RPMI7951 (cell line): ENCODE data around the gene SPZ1. TPM values are rescaled to one million over a fixed set of nuclear protein-coding genes. Genes with fewer than 3 reads are reported as not detected.
"Not testable (repeated sequence)": the region's sequence is repeated elsewhere in the genome, so short reads cannot be mapped to it uniquely, and the experiment has no call there.

Experiments
- DNase-seq: peaks from one replicate; pipeline ENCODE4 v3.0.0-alpha.2; 2012; ENCODE audit warnings: low read depth
- total RNA-seq: library from RNA; depleted of rRNA; stranded (reverse); fragments of >200 nt; shearing (Covaris generic); gene quantifications from 2 replicates; pipeline ENCODE4 v1.2.3, GENCODE V29; 2014; rRNA removed

Gene SPZ1
- total RNA-seq, 1 experiment from 2014 or later = not detected

DNA sequence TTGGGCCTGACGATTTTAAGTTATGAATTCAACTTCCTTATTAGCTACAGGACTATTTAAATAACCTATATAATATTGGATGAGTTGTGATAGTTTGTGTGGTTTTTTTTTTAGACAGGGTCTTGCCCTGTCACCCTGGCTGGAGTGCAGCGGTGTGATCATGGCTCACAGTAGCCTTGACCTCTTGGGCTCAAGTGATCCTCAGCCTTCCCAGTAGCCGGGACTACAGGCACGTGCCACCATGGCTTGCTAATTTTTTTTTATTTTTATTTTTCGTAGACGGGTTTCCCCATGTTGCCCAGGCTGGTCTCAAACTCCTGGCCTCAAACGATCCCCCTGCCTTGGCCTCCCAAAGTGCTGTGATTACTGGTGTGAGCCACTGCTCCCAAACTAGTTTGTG is 17.6 kb downstream of the SPZ1 start:
- DNase-seq = no peak

DNA sequence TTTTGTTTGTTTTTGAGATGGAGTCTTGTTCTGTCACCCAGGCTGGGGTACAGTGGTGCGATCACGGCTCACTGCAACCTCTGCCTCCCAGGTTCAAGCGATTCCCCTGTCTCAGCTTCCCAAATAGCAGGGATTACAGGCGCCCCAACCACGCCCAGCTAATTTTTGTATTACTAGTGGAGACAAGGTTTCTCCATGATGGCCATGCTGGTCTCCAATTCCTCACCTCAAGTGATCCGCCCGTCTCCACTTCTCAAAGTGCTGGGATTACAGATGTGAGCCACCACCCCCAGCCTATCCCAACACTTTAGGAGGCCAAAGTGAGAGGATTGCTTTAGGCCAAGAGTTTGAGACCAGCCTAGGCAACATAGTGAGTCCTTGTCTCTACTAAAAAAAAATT is 19.3 kb downstream of the SPZ1 start:
- no peak for DNase-seq

DNA sequence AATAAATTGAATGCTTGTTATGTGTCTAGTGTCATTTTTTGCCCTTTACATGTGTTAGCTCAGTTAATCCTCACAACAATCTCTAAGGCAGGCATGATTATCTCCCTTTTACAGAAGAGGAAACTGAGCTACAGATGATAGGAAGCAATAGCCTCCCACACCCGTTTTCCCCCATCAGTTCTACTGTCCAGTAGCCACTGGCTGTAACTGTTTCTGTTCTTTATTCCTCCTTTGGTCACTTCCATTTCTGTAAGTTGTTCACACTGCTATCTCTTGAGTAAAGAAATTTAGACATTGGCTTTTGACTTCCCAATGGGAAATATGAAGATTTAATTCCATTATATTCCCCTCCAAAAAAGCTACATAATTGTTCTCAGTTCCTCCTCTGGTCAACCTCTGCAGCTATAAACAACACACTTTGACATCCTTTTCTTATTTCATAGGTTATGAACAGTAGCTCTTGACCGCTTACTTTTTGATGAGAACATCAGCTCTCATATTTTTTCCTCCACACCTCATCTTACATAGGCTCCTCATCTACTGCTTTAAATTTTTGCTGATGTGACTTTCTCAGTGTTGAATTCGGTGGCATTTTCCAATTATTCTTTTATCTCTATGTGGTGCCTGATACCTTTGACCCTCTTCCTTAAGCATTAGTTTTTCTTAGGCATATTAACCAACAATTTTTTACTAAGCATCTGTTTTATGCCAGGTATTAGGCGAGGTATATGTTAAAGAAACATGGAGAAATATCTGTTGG is 21.4 kb downstream of the SPZ1 start:
- DNase-seq = no peak

DNA sequence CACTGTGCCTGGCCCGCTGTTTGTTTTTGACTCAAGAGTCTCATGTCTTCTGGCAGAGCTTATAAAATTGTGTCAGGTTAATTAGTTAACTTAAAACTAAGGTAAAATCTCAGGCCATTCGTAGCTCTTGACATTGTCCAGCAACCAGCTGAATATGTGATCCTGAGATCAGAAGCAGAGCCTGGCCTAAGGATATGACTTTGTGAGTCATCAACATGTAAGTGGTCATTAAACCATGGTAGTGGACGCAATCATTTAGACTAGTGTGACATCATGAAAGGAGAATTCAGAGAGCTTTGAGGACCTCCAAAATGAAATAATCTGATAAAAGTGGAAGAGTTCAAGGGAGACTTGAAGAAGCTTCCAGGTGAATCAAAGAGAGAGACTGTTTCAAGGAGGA is 23.3 kb downstream of the SPZ1 start:
- peak; percentile 20 for DNase-seq

DNA sequence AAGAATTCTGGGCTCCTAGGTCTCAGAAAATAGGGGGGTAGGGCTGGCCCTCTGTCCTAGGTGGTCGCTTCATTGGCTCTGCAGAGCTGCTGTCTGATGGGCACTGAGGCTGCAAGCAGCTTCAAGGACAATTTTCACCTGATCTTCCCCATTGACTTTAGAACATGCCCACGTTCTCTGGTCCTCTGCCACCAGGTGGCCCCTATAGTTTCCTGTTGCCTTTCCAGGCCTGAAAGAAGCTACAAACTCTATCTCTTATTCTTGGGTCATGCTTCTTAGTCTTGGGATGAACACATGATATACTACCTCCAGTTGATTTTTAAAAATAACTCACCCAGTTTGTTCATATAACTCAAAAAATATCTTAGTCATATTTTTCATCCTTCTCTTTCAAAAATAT is 26.3 kb downstream of the SPZ1 start:
- peak; percentile 22 for DNase-seq

DNA sequence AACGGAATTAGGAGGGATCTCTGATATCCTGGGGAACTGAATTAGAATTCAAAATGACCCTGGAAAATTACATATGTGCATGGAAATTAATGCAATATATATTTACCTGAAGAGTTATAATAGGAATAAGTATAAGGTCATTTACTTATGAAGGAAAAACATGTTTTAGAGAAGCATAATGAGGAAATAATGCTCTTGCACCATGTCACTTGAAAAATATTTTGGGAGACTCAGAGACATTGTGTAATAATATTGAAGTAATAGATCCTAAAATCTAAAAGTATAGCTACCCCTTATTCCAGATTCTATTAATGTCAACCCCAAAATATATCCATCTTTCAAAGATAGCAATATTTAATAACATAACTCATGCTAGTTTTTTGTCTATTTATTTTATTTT is 28.4 kb downstream of the SPZ1 start:
- no peak for DNase-seq

DNA sequence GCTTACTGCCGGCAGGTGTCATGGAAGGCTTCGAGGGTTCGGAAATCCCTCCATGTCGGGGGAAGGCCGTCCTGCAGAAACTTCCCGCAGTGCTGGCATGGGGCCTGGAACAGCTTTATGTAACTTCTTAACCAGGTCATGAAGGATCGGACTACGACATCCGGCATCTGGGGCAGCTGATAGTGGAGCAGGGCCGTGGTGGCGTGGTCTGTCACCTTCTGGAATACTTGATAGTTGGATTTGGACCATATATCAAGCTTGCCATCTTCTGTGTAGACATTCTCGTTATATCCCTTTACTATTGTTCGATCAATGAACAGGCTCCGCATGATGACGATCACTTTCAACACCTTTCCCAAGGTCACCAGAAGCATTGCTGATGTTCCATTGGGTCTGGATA is 31.2 kb downstream of the SPZ1 start:
- not testable (repeated sequence) for DNase-seq

DNA sequence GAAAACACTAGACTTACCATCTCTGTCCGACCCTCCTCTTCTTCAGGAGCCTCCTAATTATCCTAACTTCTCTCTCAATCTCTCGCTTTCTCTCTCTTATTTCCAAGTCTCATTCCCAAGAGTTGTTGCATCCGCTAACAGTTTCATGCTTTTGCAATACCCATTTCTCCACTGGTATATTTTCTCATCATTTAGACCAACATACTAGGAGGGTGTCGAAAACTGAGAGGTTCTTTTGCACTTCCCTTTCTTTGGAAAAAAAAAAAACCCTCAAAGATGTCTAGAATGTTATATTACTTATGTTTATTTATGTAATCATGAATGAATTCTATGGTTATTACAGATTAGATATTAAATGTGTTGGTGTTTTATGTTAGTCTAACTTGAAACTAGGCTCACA is 35.9 kb downstream of the SPZ1 start:
- DNase-seq = no peak

DNA sequence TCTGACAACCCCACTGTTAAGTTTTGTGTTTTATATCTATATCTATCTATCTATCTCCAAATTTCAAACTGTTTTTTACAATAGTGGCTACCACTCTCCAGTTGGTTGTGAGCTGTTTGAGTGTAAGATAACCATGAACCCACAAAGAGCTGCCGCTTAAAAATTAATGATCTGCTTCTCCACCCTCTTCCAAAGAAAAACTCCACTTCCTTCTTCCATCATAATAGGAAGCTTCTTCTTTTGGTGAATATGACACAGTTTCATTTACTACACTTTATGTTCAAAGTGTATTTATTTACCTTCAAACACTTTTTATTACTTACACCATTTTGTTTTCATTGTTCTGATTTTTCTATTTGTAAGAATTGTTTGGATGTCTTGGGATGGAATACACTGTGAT is 37.9 kb downstream of the SPZ1 start:
- DNase-seq = no peak

DNA sequence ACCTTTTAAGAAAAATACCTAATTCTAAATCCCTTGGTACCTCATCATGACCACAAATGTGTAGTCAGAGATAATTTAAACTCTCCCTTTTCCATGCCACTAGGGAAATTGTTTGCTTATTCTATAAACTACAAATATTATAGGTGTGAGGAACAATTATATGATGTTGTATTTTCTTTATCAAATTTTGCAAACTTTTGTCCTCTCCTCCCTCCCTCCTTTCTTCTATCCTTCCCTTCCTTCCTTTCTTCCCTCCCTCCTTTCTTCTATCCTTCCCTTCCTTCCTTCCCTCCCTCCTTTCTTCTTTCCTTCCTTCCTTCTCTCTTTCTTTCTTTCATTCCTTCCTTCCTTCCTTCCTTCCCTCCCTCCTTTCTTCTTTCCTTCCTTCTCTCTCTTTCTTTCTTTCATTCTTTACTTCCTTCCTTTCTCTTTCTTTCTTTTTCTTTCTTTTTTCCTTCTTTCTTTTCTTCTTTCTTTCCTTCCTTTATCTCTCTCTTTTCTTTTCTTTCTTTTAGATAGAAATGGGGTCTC is 41.2 kb downstream of the SPZ1 start:
- no peak for DNase-seq

DNA sequence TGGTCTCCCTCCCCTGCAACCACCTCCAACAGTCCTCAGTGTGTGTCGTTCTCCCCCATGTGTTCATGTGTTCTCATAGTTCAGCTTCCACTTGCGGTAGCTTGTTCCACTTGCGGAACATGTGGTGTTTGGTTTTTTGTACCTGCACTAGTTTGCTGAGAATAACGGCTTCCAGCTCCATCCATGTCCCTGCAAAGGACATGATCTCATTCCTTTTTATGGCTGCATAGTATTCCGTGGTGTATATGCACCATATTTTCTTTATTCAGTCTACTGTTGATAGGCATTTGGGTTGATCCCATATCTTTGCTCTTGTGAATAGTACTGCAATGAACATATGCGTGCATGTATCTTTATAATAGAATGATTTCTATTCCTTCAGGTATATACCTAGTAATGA is 45.1 kb downstream of the SPZ1 start:
- no peak for DNase-seq

DNA sequence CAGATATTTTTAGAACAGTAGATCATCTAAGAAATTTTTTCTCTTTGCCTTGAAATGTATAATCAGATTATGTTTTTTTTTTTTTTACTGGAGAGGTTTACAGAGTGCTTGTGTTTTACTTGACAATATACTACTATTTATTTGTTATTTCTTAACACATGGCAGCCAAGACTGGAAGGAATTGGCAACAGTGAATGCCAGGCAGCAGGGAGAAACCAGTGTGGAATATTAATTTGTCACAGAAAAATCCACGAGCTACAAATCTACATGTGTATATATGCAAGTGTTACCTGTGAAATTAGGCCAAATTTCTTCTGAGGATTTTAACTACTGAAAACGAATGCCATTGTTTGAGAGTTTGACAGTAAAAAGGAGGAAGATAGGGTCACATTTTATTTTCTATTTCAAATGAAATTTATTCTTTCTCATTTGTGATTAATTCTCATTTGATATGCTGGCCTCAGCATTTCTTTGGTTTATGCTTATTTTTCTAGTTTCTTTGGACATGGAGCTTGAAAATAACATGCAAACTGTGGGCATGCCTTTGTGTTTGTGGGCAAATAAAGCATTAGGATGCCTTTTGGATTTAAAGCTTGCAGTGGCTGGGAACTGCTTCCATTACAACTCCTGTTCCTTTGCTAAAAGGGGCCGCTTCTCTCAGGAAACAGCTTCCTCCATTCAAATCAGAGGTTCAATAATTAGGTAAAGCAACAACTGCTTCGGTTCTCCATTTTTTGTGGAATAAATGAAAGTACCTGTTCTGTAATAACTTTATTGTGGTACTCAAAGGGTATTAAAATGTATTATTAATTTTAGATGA is 49.1 kb downstream of the SPZ1 start:
- DNase-seq = no peak

DNA sequence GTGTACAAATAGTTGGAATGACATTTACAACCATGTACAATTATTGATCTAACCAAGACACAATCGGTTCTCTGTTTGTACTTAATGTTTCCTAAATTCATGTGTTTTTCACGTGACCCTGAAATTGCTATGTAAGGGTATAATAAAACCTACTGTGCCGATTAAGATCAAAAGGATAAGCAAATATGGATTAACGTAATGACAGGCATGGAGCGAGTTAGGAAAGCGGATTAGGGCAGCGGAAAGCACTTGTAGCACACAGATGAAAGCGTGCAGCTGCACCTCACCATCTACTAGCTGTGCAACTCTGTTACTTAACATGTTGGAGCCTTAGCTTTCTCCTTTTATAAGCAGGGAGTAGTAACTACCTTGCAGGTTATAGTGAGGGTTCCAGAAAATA is 49.7 kb downstream of the SPZ1 start:
- no peak for DNase-seq

DNA sequence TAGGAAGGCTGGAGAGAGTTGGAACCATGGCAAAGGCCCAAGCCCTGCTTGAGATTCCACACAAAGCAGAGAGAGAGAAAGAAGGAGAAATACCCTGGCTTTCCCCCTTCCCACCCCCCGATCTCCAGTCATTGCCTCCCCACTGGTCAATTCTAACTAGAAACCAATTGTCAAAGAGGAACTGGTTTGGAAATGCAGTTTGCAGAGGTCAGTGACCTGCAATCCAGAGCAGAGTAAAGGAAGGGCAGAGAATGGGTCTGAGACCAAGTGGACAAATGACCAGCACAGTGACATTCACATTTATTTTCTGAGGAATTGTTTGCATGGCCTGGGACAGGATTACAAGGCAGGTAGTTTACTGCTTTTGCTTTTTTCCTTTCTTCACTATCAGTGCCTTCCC is 50.6 kb downstream of the SPZ1 start:
- DNase-seq = no peak

Other genes with a start within 250 kb of the SPZ1 start
- 2.5 and 3.0 TPM in 2 replicates for gene SERINC5, start 64.0 kb upstream of the SPZ1 start, total RNA-seq
- 15.3 and 20.3 TPM in 2 replicates for gene ZFYVE16, start 88.1 kb downstream of the SPZ1 start, total RNA-seq
- gene FAM151B, start 168.1 kb downstream of the SPZ1 start, total RNA-seq = 2.7 and 4.6 TPM in 2 replicates